OCI-LY7 (cell line): ENCODE results near the gene CDC20B.

ENCODE experiments used
- CTCF ChIP-seq: fragments of 200-600 bp; sonication (generic); conservative IDR thresholded peaks from 2 replicates; pipeline ENCODE4 v1.5.1; 2014; ENCODE audit warnings: mild to moderate bottlenecking, antibody characterized with exemption, low read length, moderate library complexity, mixed read lengths
- EZH2phosphoT487 ChIP-seq: fragments of 200-600 bp; sonication (generic); IDR thresholded peaks from 2 replicates; pipeline ENCODE4 v1.6.1; 2018; ENCODE audit warnings: low read depth, borderline replicate concordance, mild to moderate bottlenecking, mixed run types, antibody characterized with exemption, low read length, moderate library complexity, mixed read lengths

GRCh38 chr5:55104036-55104772 lies 68.8 kb downstream of the CDC20B start:
- TF ChIP-seq CTCF (no peak), EZH2phosphoT487 (no peak)
